ENCODE measurements around the gene EVA1C. TPM values are rescaled to one million over a fixed set of nuclear protein-coding genes. Genes with fewer than 3 reads are reported as not detected.

The EVA1C gene
- total and polyA plus RNA-seq, 9 donors: 27.1 to 156 (median 48.8) TPM

- Histone ChIP-seq H3K27ac (no peak overlapping the region), H3K4me3 (no peak overlapping the region), H3K27me3 (no peaks in the 10 kb centered on the region), H3K9me3 (no peaks in the 10 kb centered on the region), H3K4me1 (ENCODE audit: insufficient read depth) (peaks cover 5% of the 10 kb centered on the region), H3K36me3 (no peaks in the 10 kb centered on the region)
- 94 to 95% (median 95%) methylated on average over 17 of the region's 17 CpGs for WGBS, 3 donors
- no peak for TF ChIP-seq POLR2A (IDR thresholded peaks at IDR 0.05)
- no peak for TF ChIP-seq EP300 (IDR thresholded peaks at IDR 0.05)
- TF ChIP-seq CTCF (IDR thresholded peaks at IDR 0.05): no peak
- peak in 2 of 5 donors; percentile 12 to 19 for DNase-seq
- intact Hi-C loops (cut with DNase I): no loop called here
These were observed 60.6 kb downstream of the EVA1C start for GRCh38 chr21:32472890-32473765.

GRCh38 chr21:32474179-32475059 is 61.9 kb downstream of the EVA1C start:
- TF ChIP-seq POLR2A (IDR thresholded peaks at IDR 0.05) (no peak), EP300 (IDR thresholded peaks at IDR 0.05) (no peak), CTCF (IDR thresholded peaks at IDR 0.05) (no peak)
- no peaks in the 10 kb centered on the region for H3K27me3 ChIP-seq
- peak in 2 of 5 donors; percentile 18 to 21 for DNase-seq
- H3K9me3 ChIP-seq: no peaks in the 10 kb centered on the region
- intact Hi-C loops (cut with DNase I): no loop called here
- peak overlapping the region; percentile 27 to 34 for H3K27ac ChIP-seq
- whole genome bisulfite sequencing, 3 donors: 64 to 78% (median 70%) methylated on average over 15 of the region's 15 CpGs
- H3K4me1 ChIP-seq (ENCODE audit: insufficient read depth): peaks cover 5% of the 10 kb centered on the region
- no peaks in the 10 kb centered on the region for H3K36me3 ChIP-seq
- no peak overlapping the region for H3K4me3 ChIP-seq

DNA sequence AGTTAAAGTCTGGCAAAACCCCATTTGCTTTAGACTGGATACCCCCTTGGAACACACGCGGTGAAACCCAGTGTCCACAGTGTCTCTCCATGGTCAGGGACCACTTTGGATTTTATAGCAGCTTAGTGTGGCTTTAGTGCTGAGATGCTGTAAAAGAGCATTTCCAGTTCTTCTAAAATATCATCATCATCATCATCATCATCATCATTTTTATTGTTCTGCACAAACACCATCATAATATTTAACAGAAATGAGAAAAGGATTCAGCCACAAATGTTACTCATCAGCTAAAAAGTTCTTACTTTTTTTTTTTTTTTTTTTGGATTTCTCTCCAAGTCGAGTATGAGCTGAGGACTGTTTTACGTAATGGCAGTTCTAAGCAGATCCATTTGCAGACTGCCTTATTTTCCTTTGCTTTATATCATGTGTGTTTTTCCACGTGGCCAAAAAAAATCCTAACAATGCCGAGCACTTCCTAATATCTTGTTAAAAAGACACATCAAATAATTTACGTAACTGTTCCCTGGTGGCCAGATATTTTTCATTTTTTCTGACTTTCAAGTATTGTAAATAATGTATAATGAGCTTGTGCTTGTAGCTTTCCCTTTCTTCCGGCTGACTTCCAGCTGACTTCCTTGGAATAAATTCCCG is 62.8 kb downstream of the EVA1C start:
- 13 to 19% (median 13%) methylated on average over 9 of the region's 9 CpGs for WGBS, 3 donors
- H3K27me3 ChIP-seq: no peaks in the 10 kb centered on the region
- TF ChIP-seq POLR2A (IDR thresholded peaks at IDR 0.05) (no peak), EP300 (IDR thresholded peaks at IDR 0.05) (no peak), CTCF (IDR thresholded peaks at IDR 0.05) (peak in 1 of 3 donors; percentile 7)
- H3K36me3 ChIP-seq: no peaks in the 10 kb centered on the region
- peaks cover 5% of the 10 kb centered on the region for H3K4me1 ChIP-seq (ENCODE audit: insufficient read depth)
- DNase-seq: peak in 2 of 5 donors; percentile 5 to 11
- H3K9me3 ChIP-seq: no peaks in the 10 kb centered on the region
- intact Hi-C loops (cut with DNase I): no loop called here
- H3K4me3 ChIP-seq: no peak overlapping the region
- peak overlapping the region; percentile 27 to 34 for H3K27ac ChIP-seq

Data from ovary (tissue), 9 donors.